Uterus (tissue), 4 donors: ENCODE results near the gene FBL. TPM values are rescaled to one million over a fixed set of nuclear protein-coding genes. Genes with fewer than 3 reads are reported as not detected.
A peak's percentile ranks its signal among the peaks of the same experiment; 100 is the strongest.

Experiments used
- DNase-seq, 2 donors: peaks; one replicate each; pipeline ENCODE4 v3.0.0-alpha.2; 2019 to 2020
- H3K27ac ChIP-seq, 2 donors: fragments of 200-600 bp; sonication (generic); 1 replicate in 1 of 2; 2 replicates in 1 of 2; pipeline ENCODE4 v1.5.1; 2016 to 2018
- H3K27me3 ChIP-seq, 2 donors: fragments of 200-600 bp; sonication (generic); one replicate each; pipeline ENCODE4 v1.5.1; 2018 to 2019; ENCODE audit warnings: control low read depth in 1 of 2
- H3K36me3 ChIP-seq, 2 donors: fragments of 200-600 bp; sonication (generic); one replicate each; pipeline ENCODE4 v1.5.1; 2019; ENCODE audit warnings: control low read depth in 1 of 2
- H3K4me1 ChIP-seq, 2 donors: fragments of 200-600 bp; sonication (generic); one replicate each; pipeline ENCODE4 v1.5.1; 2018 to 2019; ENCODE audit warnings: control low read depth in 1 of 2
- H3K4me3 ChIP-seq, 2 donors: fragments of 200-600 bp; sonication (generic); 1 replicate in 1 of 2; 2 replicates in 1 of 2; pipeline ENCODE4 v1.5.1; 2018 to 2019; ENCODE audit warnings: mild to moderate bottlenecking in 1 of 2
- H3K9me3 ChIP-seq, 2 donors: fragments of 200-600 bp; sonication (generic); one replicate each; pipeline ENCODE4 v1.5.1; 2019; ENCODE audit warnings: control low read depth in 1 of 2
- CTCF ChIP-seq, 4 experiments: fragments of 200-600 bp in 2 of 4; fragments of 450-650 bp in 2 of 4; sonication (generic) in 2 of 4; IDR thresholded peaks; one replicate each; pipeline ENCODE4 v1.5.1; 2016 to 2019; ENCODE audit warnings: antibody characterized with exemption in 4 of 4, mild to moderate bottlenecking in 2 of 4, moderate library complexity in 1 of 4
- POLR2A ChIP-seq, 2 donors: fragments of 450-650 bp; IDR thresholded peaks; one replicate each; pipeline ENCODE4 v1.6.1; 2016; ENCODE audit warnings: antibody characterized with exemption in 2 of 2, mild to moderate bottlenecking in 1 of 2, moderate library complexity in 1 of 2
- intact Hi-C: fragments of 100-400 bp; cut with DNase I; formaldehyde crosslinking; loops from one replicate; pipeline ENCODE4 v1.15.1; 2023; ENCODE audit warnings: low total_unique reads
- microRNA-seq: library from miRNA; unstranded; fragments of <30 nt; microRNA quantifications from one replicate; pipeline ENCODE4, GENCODE V29; 2016; ENCODE audit warnings: borderline microRNAs expressed, borderline replicate concordance
- small RNA-seq: library from RNA; depleted of rRNA; stranded (forward); fragments of <200 nt; gene quantifications from one replicate; pipeline ENCODE3, GENCODE V24; 2016
- total RNA-seq, 4 donors: library from RNA; depleted of rRNA in 3 of 4; stranded (reverse); fragments of >200 nt in 3 of 4; gene quantifications; one replicate each; pipeline versions ENCODE4 v1.1.0 to v1.2.4, GENCODE V29; 2014 to 2023
- donor health status: DM: yes; HTN: yes; CAD: no.

Gene FBL
- total RNA-seq, 4 donors from 2014 or later = 71.7 to 327 (median 277) TPM

- intact Hi-C loops = no loop called here
These were observed 51.2 kb downstream of the FBL start for GRCh38 chr19:39795001-39795400.

GRCh38 chr19:39792999-39793546 lies 53.1 kb downstream of the FBL start:
- Histone ChIP-seq H3K36me3 (no peaks in the 10 kb centered on the region), H3K27ac (no peak overlapping the region), H3K4me1 (no peaks in the 10 kb centered on the region), H3K4me3 (peak overlapping the region; percentile 31 to 34), H3K9me3 (no peaks in the 10 kb centered on the region), H3K27me3 (peaks cover 0 to 3% of the 10 kb centered on the region in 2 donors)
- intact Hi-C loops = no loop called here
- TF ChIP-seq POLR2A (IDR thresholded peaks at IDR 0.05) (no peak), CTCF (IDR thresholded peaks at IDR 0.05) (peak; percentile 83 to 90 (median 84))
- DNase-seq = peak; percentile 60 to 61

More at GRCh38 chr19:39795001-39795400, 51.2 kb downstream of the FBL start:
- Histone ChIP-seq H3K36me3 (no peaks in the 10 kb centered on the region), H3K27ac (no peak overlapping the region), H3K4me1 (no peaks in the 10 kb centered on the region), H3K27me3 (peaks cover 0 to 5% of the 10 kb centered on the region in 2 donors), H3K9me3 (no peaks in the 10 kb centered on the region), H3K4me3 (no peak overlapping the region)
- TF ChIP-seq POLR2A (IDR thresholded peaks at IDR 0.05) = no peak
- no peak for DNase-seq

GRCh38 chr19:39788244-39788643 lies 57.9 kb downstream of the FBL start:
- TF ChIP-seq POLR2A (IDR thresholded peaks at IDR 0.05) (no peak), CTCF (IDR thresholded peaks at IDR 0.05) (no peak)
- DNase-seq = no peak
- H3K36me3 ChIP-seq = no peaks in the 10 kb centered on the region
- H3K9me3 ChIP-seq = no peaks in the 10 kb centered on the region
- H3K27me3 ChIP-seq = no peaks in the 10 kb centered on the region
- H3K27ac ChIP-seq = no peak overlapping the region
- H3K4me3 ChIP-seq = no peak overlapping the region
- no peaks in the 10 kb centered on the region for H3K4me1 ChIP-seq
- intact Hi-C loops = no loop called here

Small RNA genes lying within 50 kb of the gene (microRNA-seq; reads per million reads assigned to microRNA genes)
- gene MIR6719 = not detected

Small RNA genes lying within 50 kb of the gene (small RNA-seq; reads per million reads assigned to genes)
- not detected for gene MIR6719

Other genes starting within 250 kb of the FBL start
- not detected for gene LGALS13, start 243.9 kb downstream of the FBL start, total RNA-seq
- gene LGALS16, start 190.5 kb downstream of the FBL start, total RNA-seq = not detected
- gene LGALS14, start 141.9 kb downstream of the FBL start, total RNA-seq = not detected
- gene CLC, start 108.3 kb downstream of the FBL start, total RNA-seq = not detected
- not detected for gene LEUTX, start 67.5 kb downstream of the FBL start, total RNA-seq
- 10 to 100 TPM in 2 of 4 donors, 1 to 10 TPM in 2; 1.3 to 15.0 (median 10.1) TPM for gene DYRK1B, start 12.2 kb downstream of the FBL start, total RNA-seq
- 10 to 100 TPM in 3 of 4 donors, 1 to 10 TPM in 1; 3.8 to 34.7 (median 11.4) TPM for gene FCGBP, start 88.3 kb upstream of the FBL start, total RNA-seq
- 100 to 1,000 TPM in 1 of 4 donors, 10 to 100 TPM in 3; 59.4 to 162 (median 67.2) TPM for gene PSMC4, start 124.8 kb upstream of the FBL start, total RNA-seq
- 10 to 100 TPM in 1 of 4 donors, 1 to 10 TPM in 3; 1.0 to 18.9 (median 6.3) TPM for gene ZNF546, start 150.7 kb upstream of the FBL start, total RNA-seq
- gene ZNF780B, start 209.9 kb upstream of the FBL start, total RNA-seq = 10 to 100 TPM in 2 of 4 donors, 1 to 10 TPM in 2; 8.2 to 48.3 (median 18.2) TPM
- 10 to 100 TPM in 3 of 4 donors, 1 to 10 TPM in 1; 9.4 to 52.9 (median 18.5) TPM for gene ZNF780A, start 244.6 kb upstream of the FBL start, total RNA-seq